HG02943 (cell line): ENCODE measurements around the gene ETFB.

ENCODE experiments used
- ATAC-seq: cut with Tn5 transposase; IDR thresholded peaks from one replicate; pipeline ENCODE4 v1.9.1; 2021; ENCODE audit warnings: mild to moderate bottlenecking, low read depth, moderate library complexity; ENCODE audit not compliant: unreplicated experiment

The ETFB gene

GRCh38 chr19:51297406-51297805 is 68.8 kb downstream of the ETFB start:
- ATAC-seq, result no peak

GRCh38 chr19:51296336-51297093 is 69.7 kb downstream of the ETFB start:
- no peak for ATAC-seq

- no peak for ATAC-seq
Measured at GRCh38 chr19:51295382-51296126, 70.6 kb downstream of the ETFB start.
